Epithelial cell of prostate (primary cell): Measurements from ENCODE around the gene DTNBP1.

ENCODE experiments used
- DNase-seq: peaks from one replicate; pipeline ENCODE4 v3.0.0-alpha.2; 2011; ENCODE audit warnings: low read depth, low spot score
- H3K27ac ChIP-seq: fragments of 450-650 bp; 2 replicates; pipeline ENCODE4 v1.5.1; 2017; ENCODE audit warnings: mild to moderate bottlenecking

Gene DTNBP1

GRCh38 chr6:15491255-15491985, 171.4 kb downstream of the DTNBP1 start:
- no peak overlapping the region for H3K27ac ChIP-seq
- DNase-seq: no peak

DNA sequence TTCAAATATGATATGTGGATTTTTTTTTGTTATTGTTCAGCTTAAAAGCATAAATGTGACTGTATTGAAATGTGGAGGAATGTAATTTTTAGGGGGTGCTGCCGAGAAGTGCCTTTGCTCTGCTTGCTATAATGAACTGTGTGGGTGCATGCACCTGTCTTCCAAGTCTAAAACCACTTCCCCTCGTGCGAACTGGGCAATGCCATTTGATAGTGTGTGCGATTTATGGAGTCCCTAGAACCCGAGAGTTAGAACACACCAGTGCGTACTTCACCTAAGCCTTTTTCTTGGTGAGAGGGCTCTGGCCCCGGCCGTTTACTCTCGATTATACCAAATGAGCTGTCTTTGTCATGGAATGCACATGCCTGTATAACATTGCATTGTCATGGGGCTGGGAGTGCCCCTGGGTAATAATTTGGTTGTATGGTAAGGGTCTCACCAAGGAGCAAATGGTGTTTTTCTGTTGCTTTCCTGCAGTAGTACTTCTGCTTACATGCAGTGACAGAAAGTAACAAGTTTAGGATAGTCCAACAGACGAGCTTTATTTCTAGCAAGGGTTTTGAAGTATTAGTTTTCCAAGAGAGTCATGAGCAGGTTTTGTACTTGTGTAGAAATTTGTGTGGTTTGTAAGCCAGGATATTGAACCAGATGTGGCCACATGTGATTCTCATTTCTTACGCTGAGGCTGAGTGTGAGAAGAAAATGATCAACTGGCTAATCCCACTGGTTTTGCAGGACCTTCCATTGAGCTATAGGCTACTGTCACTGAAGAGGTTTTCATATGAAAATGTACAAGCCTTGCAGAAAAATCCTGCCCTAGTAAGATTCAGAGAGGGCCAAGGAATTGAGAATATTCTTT, 172.4 kb downstream of the DTNBP1 start:
- DNase-seq: no peak
- H3K27ac ChIP-seq: no peak overlapping the region

- no peak overlapping the region for H3K27ac ChIP-seq
- DNase-seq: no peak
These were observed 173.4 kb downstream of the DTNBP1 start for GRCh38 chr6:15489261-15489962.

GRCh38 chr6:15487262-15487661, 175.6 kb downstream of the DTNBP1 start:
- no peak for DNase-seq

GRCh38 chr6:15485936-15486335, 176.9 kb downstream of the DTNBP1 start:
- DNase-seq: no peak
- peak overlapping the region; percentile 13 for H3K27ac ChIP-seq

More at GRCh38 chr6:15487262-15487661, 175.6 kb downstream of the DTNBP1 start:
- H3K27ac ChIP-seq: no peak overlapping the region

- no peak overlapping the region for H3K27ac ChIP-seq
- DNase-seq: no peak
These were observed 178.0 kb downstream of the DTNBP1 start for GRCh38 chr6:15484821-15485220.

DNA sequence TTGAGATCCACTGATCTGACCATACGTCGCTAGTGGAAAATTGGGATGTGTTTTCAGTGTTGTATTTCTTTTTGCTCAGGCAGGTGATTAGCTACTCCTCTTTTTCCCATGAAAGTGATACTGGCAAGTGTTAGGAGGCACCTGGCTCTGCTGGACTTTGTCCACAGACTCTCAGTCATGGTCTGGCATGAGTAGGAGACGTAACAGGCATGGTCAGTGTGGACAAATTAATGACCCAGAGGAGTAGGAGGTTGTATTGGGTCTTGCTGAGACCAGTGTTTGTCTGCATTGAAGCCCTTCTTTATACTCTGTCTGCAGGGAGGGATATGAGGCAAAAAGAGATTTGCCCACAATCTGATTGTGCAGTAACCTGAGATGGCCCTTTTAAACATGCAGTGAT, 178.7 kb downstream of the DTNBP1 start:
- no peak overlapping the region for H3K27ac ChIP-seq
- DNase-seq: no peak

DNA sequence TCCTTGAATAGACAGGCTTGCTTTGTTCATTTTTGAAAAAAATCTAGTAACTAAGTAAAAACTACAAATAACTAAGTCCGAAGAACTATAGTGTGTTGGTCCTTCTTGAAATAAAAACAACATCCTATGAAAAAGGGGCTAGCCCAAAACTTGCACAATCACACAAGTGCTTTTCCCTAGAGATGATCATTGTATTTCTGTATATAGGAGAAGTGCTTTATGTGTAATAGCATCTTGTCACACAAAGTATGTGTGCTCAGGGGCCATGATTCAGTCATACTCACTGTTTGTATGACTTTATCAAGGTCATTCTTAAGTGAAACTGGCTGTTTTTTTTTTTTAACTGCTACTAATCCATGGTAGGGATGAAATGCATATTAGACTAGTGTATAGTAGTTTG, 179.8 kb downstream of the DTNBP1 start:
- DNase-seq: no peak
- H3K27ac ChIP-seq: no peak overlapping the region

- H3K27ac ChIP-seq: no peak overlapping the region
- DNase-seq: peak; percentile 48
These were observed 181.2 kb downstream of the DTNBP1 start for GRCh38 chr6:15481390-15482291.

GRCh38 chr6:15480525-15480924, 182.3 kb downstream of the DTNBP1 start:
- DNase-seq: no peak

DNA sequence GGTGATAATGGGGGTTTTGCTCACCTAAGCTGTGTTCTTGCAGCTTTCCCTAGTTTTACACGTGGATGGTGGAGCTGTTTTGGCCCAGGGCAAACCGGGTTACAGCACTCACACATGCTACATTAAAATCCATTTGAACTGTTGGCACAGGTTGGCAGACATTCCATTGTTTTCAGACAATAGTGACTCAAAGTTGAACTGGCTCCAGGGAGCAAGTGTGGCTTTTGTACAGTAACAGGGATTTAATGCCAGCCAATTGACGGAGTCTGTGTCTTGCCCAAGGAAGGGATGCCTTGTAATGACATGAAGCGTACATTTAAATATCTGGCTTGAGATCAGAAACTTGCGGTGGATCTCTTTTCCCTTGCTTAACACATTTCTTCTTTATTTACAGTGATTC, 183.1 kb downstream of the DTNBP1 start:
- DNase-seq: peak; percentile 84
- H3K27ac ChIP-seq: no peak overlapping the region

More at GRCh38 chr6:15480525-15480924, 182.3 kb downstream of the DTNBP1 start:
- H3K27ac ChIP-seq: no peak overlapping the region

- no peak for DNase-seq
These were observed 185.1 kb downstream of the DTNBP1 start for GRCh38 chr6:15477746-15478145.

DNA sequence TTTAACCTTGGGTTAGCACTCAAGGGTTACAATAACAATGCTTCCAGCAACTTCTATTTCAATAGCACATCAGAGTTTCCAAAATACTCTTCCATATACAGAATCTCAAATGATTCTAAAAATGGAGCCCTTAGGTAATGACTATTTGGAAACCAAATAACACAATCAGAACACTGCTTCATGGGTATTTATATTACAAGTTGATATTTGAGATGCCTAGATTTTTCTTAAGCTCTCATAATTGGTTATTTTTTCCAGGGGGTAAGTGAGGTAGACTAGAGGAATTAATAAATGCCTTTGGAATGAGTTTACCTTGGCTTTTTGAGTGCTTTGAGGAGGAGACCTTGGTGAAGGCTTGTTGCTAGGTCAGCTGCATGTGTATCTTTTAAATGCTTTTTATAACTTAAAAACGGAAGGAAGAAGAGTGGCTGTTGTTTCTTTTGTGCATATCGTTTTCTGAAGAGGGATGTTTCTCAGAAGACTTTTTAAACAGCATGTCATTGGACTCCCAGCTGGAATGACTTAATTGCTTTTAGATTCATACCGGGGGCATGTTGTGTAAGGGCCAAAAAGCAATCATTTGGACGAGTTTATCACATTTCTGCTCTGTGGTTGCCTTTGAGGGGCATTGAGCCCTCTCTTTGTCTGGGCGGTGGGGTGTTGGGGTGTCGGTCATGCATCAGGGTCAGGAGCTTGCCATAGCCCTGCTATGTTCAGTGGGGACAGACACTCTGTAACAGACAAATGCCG, 186.0 kb downstream of the DTNBP1 start:
- no peak for DNase-seq
- H3K27ac ChIP-seq: no peak overlapping the region

More at GRCh38 chr6:15477746-15478145, 185.1 kb downstream of the DTNBP1 start:
- H3K27ac ChIP-seq: no peak overlapping the region

GRCh38 chr6:15475872-15476271, 187.0 kb downstream of the DTNBP1 start:
- DNase-seq: no peak
- no peak overlapping the region for H3K27ac ChIP-seq

DNA sequence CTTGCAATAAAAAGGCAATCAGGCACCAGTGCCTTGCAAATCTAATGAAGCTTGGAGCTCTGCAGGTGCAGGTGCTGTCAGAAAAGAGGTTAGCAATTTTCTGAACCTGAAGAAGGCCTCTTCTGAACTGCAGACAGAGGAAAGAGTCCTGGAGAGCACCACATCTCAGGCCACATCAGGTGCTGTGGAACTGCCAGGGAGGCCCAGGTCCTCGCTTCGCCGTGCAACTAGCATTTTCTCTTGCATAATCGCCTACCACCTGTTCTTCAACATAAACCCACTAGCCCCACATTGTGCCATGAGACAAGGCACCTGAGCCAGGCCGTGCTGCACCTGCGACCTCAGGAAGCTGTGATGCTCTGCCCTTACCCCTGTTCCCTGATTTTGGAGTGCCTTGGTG, 187.6 kb downstream of the DTNBP1 start:
- DNase-seq: no peak
- no peak overlapping the region for H3K27ac ChIP-seq

DNA sequence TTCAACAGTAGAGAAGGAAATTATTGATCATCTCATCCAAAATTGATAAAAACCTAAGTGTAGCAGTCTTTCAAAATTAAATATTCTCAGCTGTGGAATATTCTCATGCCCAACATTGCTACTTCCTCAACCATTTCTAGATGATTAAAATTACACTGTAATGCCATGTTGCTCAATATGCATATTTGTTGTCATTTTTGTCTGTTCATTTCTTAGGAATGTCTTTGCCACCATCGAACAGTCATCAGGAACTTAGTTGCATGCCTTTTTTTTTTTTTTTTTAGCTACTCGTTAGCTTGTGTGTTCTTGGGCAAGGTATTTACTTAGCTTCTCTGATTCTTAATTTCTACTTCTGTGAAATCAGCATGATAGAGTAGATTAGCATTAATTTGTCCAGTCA, 188.6 kb downstream of the DTNBP1 start:
- DNase-seq: peak; percentile 20
- peak overlapping the region; percentile 70 for H3K27ac ChIP-seq

DNA sequence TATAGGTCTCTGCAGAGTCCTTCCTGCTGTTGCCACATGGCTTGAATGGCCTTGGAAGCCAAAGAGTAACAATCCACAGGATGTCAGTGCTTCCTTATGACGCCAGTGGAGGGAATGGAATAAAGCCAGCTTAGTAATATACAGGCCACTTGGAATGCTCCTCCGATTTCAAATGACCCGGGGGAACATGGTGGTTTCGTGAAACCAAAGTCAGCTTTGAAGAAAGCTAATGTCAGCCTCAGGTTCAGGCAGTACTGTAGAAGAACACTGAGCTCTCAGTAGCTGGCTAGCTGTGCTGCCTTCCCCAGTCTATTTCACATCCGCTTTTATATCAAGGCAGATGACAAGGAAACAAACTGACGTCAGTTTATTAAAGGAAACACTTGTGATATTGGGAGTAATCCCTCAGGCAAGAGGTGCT, 189.1 kb downstream of the DTNBP1 start:
- DNase-seq: no peak
- peak overlapping the region; percentile 70 for H3K27ac ChIP-seq

DNA sequence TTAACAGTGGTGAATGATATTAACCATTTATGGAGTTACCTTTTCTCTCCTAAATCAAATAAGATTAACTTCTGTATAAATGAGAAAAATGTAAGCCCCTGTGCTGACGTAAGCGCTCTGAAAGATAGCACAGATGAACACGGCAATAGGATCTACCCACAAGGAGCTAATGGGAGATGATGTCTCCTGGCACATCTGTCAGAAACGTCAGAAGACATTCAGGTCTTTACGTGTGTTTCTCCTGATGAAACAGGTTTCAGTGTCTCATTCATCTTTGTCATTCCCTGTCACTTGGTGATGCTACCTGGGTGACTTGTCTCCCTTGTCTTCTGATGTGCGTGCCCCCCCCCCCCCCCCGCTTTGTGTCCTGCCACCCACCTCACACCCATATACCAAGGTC, 189.7 kb downstream of the DTNBP1 start:
- peak overlapping the region; percentile 70 for H3K27ac ChIP-seq
- DNase-seq: no peak
